Dermis blood vessel endothelial cell (primary cell): ENCODE results near the gene SPC24. TPM values are rescaled to one million over a fixed set of nuclear protein-coding genes. Genes with fewer than 3 reads are reported as not detected.
"Not testable (repeated sequence)": the region's sequence is repeated elsewhere in the genome, so short reads cannot be mapped to it uniquely, and the experiment has no call there.

Source experiments
- DNase-seq: peaks from one replicate; pipeline ENCODE4 v3.0.0; 2010
- total RNA-seq: library from RNA; depleted of rRNA; stranded (reverse); fragments of >200 nt; gene quantifications from 2 replicates; pipeline ENCODE4 v1.2.3, GENCODE V29; 2014

SPC24 gene
- total RNA-seq, 1 donor from 2014 or later, result 23.1 TPM

DNA sequence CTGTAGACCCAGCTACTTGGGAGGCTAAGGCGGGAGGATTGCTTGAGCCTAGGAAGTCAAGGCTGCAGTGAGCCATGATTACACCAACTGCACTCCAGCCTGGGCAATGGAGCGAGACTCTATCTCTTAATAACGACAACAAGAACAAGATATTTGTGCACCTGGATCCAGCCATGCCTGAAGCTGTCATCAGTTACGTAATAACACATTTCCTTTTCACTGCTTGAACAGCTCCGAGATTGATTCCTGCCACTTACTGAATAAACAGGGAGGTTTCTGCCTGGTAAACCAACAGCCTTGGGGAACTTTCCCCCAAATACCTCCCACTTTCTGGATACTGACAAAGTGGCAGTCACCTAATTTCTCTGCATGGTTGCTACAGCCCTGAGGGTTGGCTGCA, 36.4 kb upstream of the SPC24 start:
- DNase-seq, result no peak

DNA sequence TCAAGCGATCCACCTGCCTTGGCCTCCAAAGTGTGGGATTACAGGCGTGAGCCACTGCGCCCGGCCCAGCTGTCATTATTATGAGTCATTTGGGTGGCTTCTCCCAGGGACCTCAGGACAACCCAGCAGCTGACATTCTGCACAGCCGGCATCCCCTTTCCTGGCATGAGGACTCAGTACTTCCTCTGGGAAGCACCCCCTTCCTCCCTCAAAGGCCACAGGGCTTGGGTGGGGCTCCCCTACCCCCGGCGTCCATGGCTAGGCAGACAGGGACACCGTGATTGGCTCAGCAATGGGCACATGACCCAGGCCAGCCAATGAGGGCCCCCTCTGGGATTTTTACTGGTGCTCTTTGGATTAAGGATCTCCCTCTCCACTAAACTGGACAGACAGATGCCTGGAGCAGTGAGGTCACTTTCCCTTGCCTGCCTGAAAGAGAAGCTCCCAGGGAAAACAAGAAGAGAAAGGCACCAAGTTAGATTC, 35.7 kb upstream of the SPC24 start:
- peak; percentile 77 for DNase-seq

DNA sequence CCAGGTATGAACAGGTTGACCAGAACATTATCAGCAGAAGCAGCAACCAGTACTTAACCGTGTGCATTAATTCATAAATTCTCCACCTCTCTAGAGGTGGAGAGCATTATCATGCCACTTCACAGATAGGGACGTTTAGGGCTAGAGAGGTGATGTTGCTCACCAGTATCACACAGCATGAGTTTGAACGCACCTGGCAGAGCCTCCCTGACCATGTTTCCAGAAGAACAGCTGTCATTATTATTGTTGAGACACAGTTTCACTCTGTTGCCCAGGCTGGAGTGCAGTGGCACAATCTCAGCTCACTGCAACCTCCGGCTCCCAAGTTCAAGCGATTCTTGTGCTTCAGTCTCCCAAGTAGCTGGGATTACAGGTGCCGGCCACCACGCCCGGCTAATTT, 34.9 kb upstream of the SPC24 start:
- DNase-seq, result no peak

DNA sequence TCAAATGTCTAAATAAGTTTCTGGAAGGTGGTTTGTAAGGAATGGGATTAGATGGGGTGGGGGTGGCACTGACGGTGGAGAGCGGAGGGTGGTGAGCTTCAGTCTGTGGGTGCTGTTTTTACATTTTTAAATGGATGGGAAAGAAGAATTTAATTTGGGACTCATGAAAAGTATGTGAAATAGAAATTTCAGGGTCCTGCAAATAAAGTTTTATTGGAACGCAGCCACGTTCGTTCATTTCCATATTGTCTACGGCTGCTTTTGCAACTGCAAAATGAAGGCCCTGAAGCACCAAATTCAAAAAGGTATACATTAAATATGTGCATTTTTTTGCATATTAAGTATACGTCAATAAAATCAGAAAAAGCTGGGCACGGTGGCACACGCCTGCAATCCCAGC, 31.9 kb upstream of the SPC24 start:
- DNase-seq, result no peak

DNA sequence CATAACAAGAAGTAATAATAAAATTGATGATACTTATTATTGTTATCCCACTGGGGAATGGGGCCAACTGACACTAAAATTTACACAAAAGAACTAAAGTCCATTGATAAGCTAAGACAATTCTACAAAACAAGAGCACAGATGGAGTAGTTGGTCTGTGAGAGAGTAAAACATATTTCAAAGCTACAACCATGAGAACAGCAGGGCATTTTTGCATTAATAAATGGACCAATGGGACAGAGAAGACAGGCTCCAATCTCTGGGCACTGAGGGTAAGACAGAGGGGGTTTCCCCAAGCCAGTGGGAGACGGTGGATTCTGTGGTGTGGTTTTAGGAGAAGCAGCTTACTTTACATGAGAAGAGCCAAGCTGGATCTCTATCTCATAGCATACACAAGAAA, 27.4 kb upstream of the SPC24 start:
- no peak for DNase-seq

DNA sequence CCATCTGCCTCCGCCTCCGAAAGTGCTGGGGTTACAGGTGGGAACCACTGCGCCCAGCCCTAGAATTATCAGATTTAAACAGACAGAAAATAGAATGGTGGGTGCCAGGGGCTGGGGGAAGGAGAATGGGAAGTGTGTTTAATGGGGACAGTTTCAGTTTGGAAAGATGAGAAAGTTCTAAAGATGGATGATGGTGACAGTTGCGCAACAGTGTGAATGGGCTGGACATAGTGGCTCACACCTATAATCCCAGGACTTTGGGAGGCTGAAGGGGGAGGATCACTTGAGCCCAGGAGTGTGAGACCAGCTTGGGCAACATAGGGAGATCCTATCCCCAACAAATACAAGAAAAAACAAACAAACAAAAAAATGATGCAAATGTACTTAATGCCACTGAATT, 25.9 kb upstream of the SPC24 start:
- no peak for DNase-seq

DNA sequence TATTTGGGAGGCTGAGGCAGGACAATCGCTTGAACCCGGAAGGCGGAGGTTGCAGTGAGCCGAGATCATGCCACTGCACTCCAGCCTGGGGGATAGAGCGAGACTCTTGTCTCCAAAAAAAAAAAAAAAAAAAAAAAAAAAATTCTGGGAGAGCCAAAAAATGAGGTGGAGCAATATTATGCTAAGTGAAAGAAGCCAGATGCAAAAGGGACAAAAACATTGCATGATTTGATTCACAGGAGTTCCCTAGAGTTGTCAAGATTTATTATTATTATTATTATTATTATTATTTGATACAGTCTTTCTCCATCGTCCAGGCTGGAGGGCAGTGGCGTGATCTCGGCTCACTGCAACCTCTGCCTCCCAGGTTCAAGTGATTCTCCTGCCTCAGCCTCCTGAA, 25.4 kb upstream of the SPC24 start:
- DNase-seq, result not testable (repeated sequence)

DNA sequence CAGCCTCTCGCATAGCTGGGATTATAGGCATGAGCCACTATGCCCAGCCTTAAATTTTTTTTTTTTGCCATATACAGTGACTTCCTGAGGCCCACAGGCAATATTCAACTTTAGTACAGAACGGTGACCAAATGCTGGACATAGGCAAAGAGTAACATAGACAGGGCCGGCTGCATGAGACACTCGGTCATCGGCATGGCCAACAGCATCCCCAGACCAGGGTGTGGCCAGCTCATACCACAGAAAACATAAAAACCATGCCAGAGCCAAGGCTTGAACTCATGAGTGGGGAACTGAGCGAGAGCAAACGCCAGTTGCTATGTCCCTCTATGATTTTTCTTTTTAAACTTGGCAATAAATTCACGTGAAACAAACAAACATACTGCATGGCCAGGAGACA, 24.8 kb upstream of the SPC24 start:
- DNase-seq, result no peak

DNA sequence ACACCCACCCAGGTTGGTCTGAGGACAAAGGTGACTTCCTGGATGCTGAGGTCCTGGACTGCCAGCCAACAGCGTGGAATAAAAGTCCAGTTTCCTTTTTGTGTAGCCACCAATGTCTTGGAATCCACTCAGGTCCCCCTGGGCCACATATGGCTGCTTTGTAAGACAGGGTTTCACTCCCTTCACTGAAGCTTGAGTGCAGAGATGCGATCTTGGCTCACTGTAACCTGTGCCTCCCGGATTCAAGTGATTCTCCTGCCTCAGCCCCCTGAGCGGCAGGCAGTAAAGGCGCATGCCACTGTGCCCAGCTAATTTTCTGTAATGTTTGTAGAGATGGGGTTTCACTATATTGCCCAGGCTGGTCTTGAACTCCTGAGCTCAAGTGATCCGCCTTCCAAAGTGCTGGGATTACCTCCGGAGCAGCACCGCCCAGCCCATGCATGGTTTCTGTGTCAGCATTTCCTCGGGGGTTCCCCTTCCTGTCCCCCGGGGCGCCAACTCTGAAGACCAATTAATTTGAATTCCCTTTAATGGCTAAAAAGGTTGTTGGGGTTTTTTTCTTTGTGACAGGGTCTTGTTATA, 24.2 kb upstream of the SPC24 start:
- peak; percentile 50 for DNase-seq

DNA sequence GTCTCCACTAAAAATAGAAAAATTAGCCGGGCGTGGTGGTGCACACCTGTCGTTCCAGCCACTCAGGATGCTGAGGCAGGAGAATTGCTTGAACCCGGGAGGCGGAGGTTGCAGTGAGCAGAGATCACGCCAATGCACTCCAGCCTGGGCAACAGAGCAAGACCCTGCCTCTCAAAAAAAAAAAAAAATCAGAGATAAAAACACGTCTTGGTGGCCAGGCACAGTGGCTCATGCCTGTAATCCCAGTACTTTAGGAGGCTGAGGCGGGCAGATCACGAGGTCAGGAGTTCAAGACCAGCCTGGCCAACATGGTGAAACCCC, 23.5 kb upstream of the SPC24 start:
- not testable (repeated sequence) for DNase-seq

DNA sequence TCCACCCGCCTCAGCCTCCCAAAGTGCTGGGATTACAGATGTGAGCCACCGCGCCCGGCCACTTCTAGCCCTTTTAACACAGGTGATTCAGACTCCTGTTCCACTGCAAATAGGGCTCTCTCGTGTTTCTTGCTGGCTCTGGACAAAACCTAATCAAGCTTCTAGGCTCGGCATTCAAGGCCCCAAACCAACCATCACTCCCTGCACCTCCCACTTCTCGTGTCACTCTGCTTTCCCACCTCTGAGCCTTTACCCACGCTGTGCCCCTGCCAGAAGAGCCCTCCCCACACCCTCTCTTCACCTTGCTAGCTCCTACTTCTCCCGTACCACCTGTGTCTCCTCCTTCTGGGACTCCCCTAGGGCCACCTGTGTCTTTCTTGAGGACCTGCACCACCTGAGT, 22.0 kb upstream of the SPC24 start:
- no peak for DNase-seq

DNA sequence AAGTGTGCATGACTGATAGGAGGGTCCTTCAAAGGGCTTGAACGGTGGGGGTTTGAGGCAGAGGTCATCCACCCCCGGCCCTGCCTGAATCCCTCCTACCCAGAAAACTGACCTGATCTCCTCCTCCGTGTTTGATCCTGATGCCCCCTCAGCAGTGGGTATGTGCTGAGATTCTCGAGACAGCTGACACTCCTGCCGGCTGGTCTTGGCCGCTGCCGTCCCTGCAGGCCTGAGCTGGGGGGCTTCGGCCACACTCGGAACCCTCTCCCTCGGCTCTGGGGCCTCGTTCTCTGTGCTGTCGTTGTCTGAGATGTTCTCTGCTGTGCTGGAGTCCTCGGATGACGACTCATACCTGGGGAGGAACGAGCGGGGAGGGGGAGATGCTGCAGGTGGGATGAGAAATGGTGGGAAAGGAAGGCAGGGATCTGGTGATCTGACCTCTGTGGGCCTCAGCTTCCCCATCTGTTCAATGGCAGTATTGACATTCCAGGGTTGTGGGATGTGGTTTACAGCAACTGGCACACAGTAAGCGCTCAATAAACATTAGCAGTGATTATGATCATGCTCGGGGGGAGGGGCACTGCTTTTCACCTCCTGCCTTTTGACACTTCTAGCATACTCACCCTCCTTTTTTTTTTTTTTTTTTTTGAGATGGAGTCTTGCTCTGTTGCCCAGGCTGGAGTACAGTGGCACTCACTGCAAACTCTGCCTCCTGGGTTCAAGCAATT, 21.0 kb upstream of the SPC24 start:
- no peak for DNase-seq

DNA sequence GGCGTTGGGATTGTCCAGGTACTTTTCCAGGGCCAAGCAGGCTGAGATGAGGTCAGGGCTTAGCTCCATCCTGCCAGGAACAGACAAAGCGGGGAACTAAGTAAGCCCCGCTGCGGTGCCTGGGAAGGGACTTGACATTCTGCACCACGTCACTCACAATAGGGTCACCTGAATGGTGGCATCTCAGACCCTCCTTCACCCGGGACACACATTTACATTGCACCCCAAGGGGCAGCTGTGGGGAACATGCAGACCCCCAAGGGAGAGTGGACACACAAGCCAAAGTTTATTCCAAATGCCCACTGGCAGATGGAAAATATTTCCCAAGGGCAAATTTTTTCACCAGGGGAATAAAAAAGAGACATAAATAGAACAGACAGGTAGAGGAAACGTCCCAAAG, 20.3 kb upstream of the SPC24 start:
- DNase-seq, result no peak

DNA sequence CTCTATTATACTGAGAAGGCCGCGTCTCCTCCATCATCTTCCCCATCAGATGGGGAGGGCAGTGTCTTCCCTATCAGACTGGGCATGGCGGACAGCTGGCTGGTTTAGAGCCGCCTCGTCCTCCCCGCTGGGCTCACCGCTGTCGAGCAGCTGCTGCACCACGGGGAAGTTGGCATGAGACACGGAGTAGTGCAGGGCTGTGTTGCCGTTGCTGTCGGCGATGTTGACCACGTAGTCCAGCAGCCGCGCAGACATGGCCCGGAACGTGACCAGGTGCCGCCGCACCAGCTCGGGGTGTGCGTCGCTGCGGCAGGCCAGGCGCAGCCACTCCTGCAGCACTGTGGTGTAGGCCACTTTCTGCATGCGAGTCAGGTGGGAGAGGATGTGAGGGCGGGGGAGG, 18.8 kb upstream of the SPC24 start:
- DNase-seq, result no peak

DNA sequence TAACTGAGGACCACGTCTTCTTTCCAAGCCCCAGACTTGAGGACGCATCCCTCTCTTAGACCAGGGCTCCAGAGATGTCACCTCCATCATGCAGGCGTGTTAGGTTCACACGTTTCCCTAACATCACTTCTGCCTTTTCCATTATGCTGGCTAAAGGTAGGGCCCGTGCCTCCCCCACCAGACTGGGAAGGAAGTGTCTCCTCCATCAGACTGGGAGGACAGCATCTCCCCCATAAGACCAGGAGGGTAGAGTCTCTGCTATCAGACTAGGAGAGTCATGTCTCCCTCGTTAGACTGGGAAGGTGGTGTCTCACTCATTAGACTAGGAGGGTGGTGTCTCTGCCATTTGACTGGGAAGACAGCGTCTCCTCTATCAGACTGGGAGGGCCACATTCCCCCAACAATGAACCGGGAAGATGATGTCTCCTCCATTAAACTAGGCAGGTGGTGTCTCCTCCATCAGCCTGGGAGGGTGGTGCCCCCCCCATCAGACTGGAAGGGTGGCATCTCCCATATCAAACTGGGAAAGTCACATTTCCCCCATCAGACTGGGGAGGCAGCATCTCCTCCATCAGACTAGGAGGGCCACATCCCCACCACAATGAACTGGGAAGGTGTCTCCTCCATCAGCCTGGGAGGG, 18.1 kb upstream of the SPC24 start:
- no peak for DNase-seq

DNA sequence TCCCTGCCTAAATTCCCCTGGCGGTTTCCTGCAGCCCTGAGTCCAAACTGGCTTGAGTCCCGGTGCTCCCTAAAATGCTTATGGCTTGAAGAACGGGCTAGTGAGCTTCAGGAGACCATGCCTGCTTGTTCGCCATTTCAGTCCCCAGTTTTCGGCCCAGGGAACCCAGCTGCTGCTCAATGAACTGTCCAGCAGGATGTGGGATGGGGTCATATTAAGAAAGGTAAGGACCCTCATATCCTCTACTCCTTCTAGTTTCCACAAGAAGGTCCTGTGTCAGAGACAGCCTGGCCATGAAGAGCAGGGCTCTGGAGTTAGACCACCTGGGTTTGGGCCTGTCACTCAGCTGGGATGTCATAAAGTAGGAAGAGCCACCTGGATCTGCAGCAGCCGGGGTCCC, 17.0 kb upstream of the SPC24 start:
- DNase-seq, result no peak

DNA sequence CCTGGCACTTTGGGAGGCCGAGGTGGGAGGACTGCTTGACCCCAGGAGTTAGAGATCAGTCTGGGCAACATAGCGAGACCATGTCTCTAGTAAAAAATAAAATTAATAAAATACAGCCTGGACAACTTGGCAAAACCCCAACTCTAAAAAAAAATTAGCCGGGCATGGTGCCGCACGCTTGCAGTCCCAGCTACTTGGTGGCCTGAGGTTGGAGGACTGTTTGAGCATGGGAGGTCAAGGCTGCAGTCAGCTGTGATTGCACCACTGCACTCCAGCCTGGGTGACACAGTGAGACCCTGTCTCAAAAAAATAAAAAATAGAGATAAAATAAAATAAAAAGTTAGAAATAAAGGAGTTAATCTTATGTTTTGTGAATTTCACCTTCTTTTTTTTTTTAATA, 15.6 kb upstream of the SPC24 start:
- no peak for DNase-seq

DNA sequence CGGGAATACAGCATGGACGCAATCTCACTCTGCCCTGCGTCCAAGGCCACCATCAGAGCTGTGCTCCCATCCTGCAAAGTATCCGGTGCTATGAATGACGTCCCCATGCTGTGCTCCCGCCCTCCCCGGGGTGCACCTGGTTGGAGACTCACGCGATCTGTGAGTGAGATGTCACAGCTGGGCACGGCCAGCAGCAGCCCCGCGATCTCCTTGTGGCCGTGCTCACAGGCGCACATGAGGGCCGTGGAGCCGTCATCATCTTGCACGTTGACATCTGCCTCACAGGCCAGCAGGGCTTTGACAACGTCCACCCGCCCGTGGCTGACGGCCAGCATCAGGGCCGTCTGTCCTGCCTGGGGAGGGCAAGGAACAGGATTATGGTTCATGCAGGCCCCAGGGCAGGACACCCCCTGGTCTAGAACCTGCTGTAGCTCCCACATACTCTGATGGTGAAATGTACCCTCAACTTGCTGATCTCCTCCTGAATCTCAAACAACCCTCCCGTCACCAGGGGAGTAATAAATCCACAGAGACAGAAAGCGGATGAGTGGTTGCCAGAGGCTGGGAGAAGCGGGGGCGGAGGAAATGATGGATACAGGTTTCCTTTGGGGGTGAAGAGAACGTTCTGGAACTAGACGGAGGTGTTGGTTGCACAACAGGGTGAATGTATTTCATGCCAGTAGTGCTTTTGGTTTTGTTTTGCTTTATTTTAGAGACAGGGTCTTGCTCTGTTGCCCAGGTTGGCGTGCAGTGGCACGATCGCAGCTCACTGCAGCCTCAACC, 14.5 kb upstream of the SPC24 start:
- peak; percentile 78 for DNase-seq

DNA sequence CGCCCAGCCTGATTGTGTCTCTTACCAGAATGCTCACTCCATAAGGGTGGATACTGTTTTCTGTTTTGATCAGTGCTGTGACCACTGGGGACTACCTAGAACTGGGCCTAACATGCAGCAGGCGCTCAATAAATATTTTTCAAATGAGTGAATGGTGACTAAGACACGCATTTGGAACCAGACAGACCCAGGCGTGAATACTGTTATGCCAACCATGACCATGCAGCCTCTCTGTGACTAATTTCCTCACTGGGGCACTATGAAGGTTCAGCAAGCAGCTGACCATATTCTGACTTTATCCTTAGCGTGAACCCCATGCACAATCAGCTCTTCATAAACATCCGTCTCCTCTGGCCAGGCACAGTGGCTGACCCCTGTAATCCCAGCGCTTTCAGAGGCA, 13.0 kb upstream of the SPC24 start:
- peak; percentile 98 for DNase-seq

DNA sequence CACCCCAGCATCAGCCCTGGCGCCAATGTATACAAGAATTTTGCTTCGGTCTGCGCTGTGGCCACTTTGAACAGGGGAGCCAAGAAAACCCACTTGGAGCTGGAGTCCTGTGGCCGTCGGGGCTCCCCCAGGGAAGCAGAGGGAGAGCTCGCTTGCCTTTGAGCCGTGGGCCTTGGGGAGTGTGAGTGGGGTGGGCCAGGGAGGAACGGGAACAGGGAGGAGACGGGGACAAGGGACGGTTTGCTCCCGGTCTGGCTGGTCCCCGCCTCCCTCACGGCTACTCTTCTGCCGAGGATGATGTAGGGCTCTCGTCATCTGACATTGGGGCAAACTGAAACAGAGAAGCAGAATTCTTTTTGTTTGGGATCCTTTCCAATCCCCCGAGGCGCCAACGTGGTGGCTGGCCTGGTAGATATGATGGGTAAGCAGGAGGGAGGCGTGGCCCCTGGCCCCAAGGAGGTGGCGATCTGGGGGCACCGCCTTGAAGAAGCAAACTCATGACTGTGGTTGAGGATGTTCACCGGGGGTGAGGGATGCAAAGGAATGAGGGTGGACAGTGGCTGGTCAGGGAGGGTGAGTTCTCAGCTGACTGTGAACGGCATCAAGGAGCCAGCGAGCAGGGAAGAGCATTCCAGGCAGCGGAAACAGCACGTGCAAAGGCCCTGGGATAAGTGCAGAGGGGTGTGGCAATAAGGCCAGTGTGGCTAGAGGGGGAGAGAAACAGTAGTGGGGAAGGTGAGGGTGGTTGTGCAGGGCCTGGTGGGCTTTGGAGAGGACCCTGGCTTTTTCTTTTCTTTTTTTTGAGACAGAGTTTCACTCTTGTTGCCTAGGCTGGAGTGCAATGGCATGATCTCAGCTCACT, 10.9 kb upstream of the SPC24 start:
- no peak for DNase-seq

DNA sequence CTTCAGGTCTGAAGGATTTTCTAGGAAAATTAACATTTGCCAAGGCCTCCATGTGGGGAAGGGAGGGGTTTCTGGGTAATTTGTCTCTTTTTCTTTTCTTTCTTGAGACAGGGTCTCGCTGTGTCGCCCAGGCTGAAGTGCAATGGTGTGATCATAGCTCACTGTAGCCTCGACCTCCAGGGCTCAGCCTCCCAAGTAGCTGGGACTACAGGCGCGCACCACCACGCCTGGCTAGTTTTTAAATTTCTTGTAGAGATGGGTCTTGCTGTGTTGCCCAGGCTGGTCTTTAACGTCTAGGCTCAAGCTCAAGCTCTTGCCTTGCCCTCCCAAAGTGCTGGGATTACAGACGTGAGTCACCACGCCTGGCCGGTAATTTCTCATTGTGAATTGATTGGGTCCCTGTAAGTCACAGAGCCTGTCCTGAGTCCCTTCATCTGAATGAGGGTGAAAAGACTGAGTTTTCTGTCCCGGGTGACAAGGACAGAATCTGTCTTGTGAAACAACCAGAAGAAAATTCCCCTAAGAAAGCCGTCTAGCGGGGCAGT, 10.0 kb upstream of the SPC24 start:
- DNase-seq, result no peak

DNA sequence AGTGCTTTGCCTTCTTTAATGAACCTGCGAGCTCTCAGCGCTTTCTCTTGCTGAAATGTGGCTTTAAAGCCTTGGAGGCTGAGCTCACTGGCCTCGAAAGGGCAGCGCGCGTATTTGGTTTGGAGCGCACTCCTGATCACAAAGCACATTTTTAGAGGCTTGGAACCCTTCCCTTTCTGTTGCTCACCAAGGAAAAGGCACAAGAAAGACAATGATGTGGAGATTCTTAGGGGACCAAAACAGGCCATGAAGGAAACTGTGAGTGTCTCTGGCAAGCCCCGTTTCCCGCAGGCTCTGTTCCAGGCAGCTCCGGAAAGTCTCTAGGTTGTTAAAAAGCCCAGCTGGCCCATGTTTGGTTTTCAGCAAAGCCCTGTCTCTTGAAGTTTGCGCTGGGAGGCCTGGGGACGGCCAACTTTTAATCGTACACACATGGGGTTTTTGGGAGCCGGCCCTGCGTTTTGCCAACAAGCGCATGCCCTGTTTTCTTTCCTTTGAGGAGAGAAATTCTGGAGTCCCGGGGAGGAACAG, 9.4 kb upstream of the SPC24 start:
- DNase-seq, result no peak
